ENCODE measurements around the gene SLC16A7. TPM values are rescaled to one million over a fixed set of nuclear protein-coding genes. Genes with fewer than 3 reads are reported as not detected.

The SLC16A7 gene
- total and polyA plus RNA-seq, 8 donors, result 4.0 to 47.4 (median 32.0) TPM

- Histone ChIP-seq H3K36me3 (no peaks in the 10 kb centered on the region), H3K9me3 (no peaks in the 10 kb centered on the region), H3K27ac (no peak overlapping the region), H3K27me3 (no peaks in the 10 kb centered on the region), H3K4me1 (peaks cover 0 to 7% (median 6%) of the 10 kb centered on the region in 3 donors), H3K4me3 (no peak overlapping the region)
- ATAC-seq, result peak in 1 of 4 donors; percentile 25
- DNase-seq, result peak in 1 of 6 donors; percentile 53
- 95 to 96% methylated on average over 5 of the region's 5 CpGs for WGBS, 2 donors
- intact Hi-C loops (cut with DNase I), result no loop called here
- FAIRE-seq, result no peak
- no peak for TF ChIP-seq CTCF (IDR thresholded peaks at IDR 0.05)
Observed at GRCh38 chr12:59678759-59679411, 83.1 kb downstream of the SLC16A7 start.

GRCh38 chr12:59689776-59690175, 93.9 kb downstream of the SLC16A7 start:
- DNase-seq (no peak), ATAC-seq (no peak), FAIRE-seq (no peak)
- Histone ChIP-seq H3K36me3 (no peaks in the 10 kb centered on the region), H3K4me3 (no peak overlapping the region), H3K27me3 (no peaks in the 10 kb centered on the region), H3K9me3 (no peaks in the 10 kb centered on the region), H3K4me1 (no peaks in the 10 kb centered on the region), H3K27ac (no peak overlapping the region)
- intact Hi-C loops (cut with DNase I), result loop anchor here in 1 of 3 donors (5.0 kb wide), 1 partner anchor 72 kb away; no protein-coding TSS in a partner anchor
- no peak for TF ChIP-seq CTCF (IDR thresholded peaks at IDR 0.05)
- WGBS, 2 donors, result 80 to 81% methylated on average over 2 of the region's 2 CpGs

GRCh38 chr12:59695379-59695778, 99.5 kb downstream of the SLC16A7 start:
- intact Hi-C loops (cut with DNase I), result no loop called here
- Histone ChIP-seq H3K4me3 (no peak overlapping the region), H3K9me3 (no peaks in the 10 kb centered on the region), H3K36me3 (no peaks in the 10 kb centered on the region), H3K27me3 (no peaks in the 10 kb centered on the region), H3K27ac (no peak overlapping the region), H3K4me1 (peaks cover 4 to 16% (median 13%) of the 10 kb centered on the region in 3 donors)
- no peak for FAIRE-seq
- no peak for TF ChIP-seq CTCF (IDR thresholded peaks at IDR 0.05)
- no peak for DNase-seq
- ATAC-seq, result no peak
- WGBS, 2 donors, result 64 to 73% methylated on average over 1 of the region's 1 CpG

- DNase-seq (no peak), FAIRE-seq (no peak), ATAC-seq (peak in 2 of 4 donors; percentile 44 to 73)
- Histone ChIP-seq H3K27ac (no peak overlapping the region), H3K4me3 (no peak overlapping the region), H3K4me1 (peaks cover 4 to 16% (median 13%) of the 10 kb centered on the region in 3 donors), H3K9me3 (no peaks in the 10 kb centered on the region), H3K36me3 (no peaks in the 10 kb centered on the region), H3K27me3 (no peaks in the 10 kb centered on the region)
- intact Hi-C loops (cut with DNase I), result no loop called here
- TF ChIP-seq CTCF (IDR thresholded peaks at IDR 0.05), result no peak
- 85 to 90% methylated on average over 4 of the region's 4 CpGs for WGBS, 2 donors
Observed at GRCh38 chr12:59698600-59698999, 102.8 kb downstream of the SLC16A7 start.

Measured in pancreas (tissue), 10 donors.